Suprapubic skin (tissue), 4 donors: ENCODE results near the gene MCTP2. TPM values are rescaled to one million over a fixed set of nuclear protein-coding genes. Genes with fewer than 3 reads are reported as not detected.
"Not testable (repeated sequence)": the region's sequence is repeated elsewhere in the genome, so short reads cannot be mapped to it uniquely, and the experiment has no call there.

Experiments used
- DNase-seq, 2 donors: peaks; one replicate each; pipeline ENCODE4 v3.0.0-alpha.2; 2019; ENCODE audit warnings: low spot score in 2 of 2
- H3K27ac ChIP-seq: fragments of 200-600 bp; sonication (generic); one replicate; pipeline ENCODE4 v1.5.1; 2019
- H3K27me3 ChIP-seq: fragments of 200-600 bp; sonication (generic); one replicate; pipeline ENCODE4 v1.5.1; 2019
- H3K36me3 ChIP-seq: fragments of 200-600 bp; sonication (generic); one replicate; pipeline ENCODE4 v1.5.1; 2019
- H3K4me1 ChIP-seq: fragments of 200-600 bp; sonication (generic); one replicate; pipeline ENCODE4 v1.5.1; 2019
- H3K4me3 ChIP-seq: fragments of 200-600 bp; sonication (generic); one replicate; pipeline ENCODE4 v1.5.1; 2019; ENCODE audit warnings: mild to moderate bottlenecking
- H3K9me3 ChIP-seq: fragments of 200-600 bp; sonication (generic); one replicate; pipeline ENCODE4 v1.5.1; 2019
- CTCF ChIP-seq, 2 donors: fragments of 200-600 bp in 1 of 2; fragments of 450-650 bp in 1 of 2; sonication (generic) in 1 of 2; IDR thresholded peaks; one replicate each; pipeline ENCODE4 v1.5.1; 2016 to 2019; ENCODE audit warnings: antibody characterized with exemption in 2 of 2, mild to moderate bottlenecking in 1 of 2, moderate library complexity in 1 of 2
- EP300 ChIP-seq: sonication (generic); formaldehyde crosslinking; IDR thresholded peaks from one replicate; pipeline ENCODE4 v1.6.1; 2017; ENCODE audit warnings: antibody characterized with exemption
- POLR2A ChIP-seq, 2 donors: fragments of 450-650 bp; IDR thresholded peaks; one replicate each; pipeline ENCODE4 v1.6.1; 2017; ENCODE audit warnings: antibody characterized with exemption in 2 of 2, mild to moderate bottlenecking in 2 of 2, moderate library complexity in 2 of 2
- POLR2AphosphoS5 ChIP-seq, 3 donors: sonication (generic); formaldehyde crosslinking; IDR thresholded peaks; one replicate each; pipeline ENCODE4 v1.6.1; 2017; ENCODE audit warnings: antibody characterized with exemption in 3 of 3
- WGBS: methylation state at CpG from one replicate; pipeline ENCODE4 v1.1.5; 2018; 5-methylcytosine and 5-hydroxymethylcytosine counted together
- total RNA-seq, 4 donors: library from RNA; depleted of rRNA; stranded (reverse); fragments of >200 nt; gene quantifications; one replicate each; pipeline ENCODE4 v1.1.0, GENCODE V29; 2016

Gene MCTP2
- total RNA-seq, 4 donors from 2014 or later, result 17.2 to 41.8 (median 20.5) TPM

GRCh38 chr15:94478763-94479162 lies 247.4 kb downstream of the MCTP2 start:
- no peaks in the 10 kb centered on the region for H3K27me3 ChIP-seq
- no peak overlapping the region for H3K27ac ChIP-seq
- no peak for DNase-seq
- H3K36me3 ChIP-seq, result no peaks in the 10 kb centered on the region
- no peaks in the 10 kb centered on the region for H3K9me3 ChIP-seq
- no peak overlapping the region for H3K4me3 ChIP-seq
- 93% methylated on average over 8 of the region's 8 CpGs for WGBS
- TF ChIP-seq CTCF (IDR thresholded peaks at IDR 0.05) (no peak), POLR2A (IDR thresholded peaks at IDR 0.05) (no peak), POLR2AphosphoS5 (IDR thresholded peaks at IDR 0.05) (no peak), EP300 (no peak)
- no peaks in the 10 kb centered on the region for H3K4me1 ChIP-seq

- H3K36me3 ChIP-seq, result no peaks in the 10 kb centered on the region
- DNase-seq, result no peak
- TF ChIP-seq CTCF (IDR thresholded peaks at IDR 0.05), result no peak
- TF ChIP-seq POLR2A (IDR thresholded peaks at IDR 0.05), result no peak
- TF ChIP-seq EP300, result no peak
- no peak for TF ChIP-seq POLR2AphosphoS5 (IDR thresholded peaks at IDR 0.05)
- no peak overlapping the region for H3K4me3 ChIP-seq
- H3K27ac ChIP-seq, result no peak overlapping the region
- no peaks in the 10 kb centered on the region for H3K9me3 ChIP-seq
- WGBS, result 55% methylated on average over 4 of the region's 4 CpGs
- H3K27me3 ChIP-seq, result no peaks in the 10 kb centered on the region
- H3K4me1 ChIP-seq, result no peaks in the 10 kb centered on the region
Observed at GRCh38 chr15:94480289-94480834, 249.0 kb downstream of the MCTP2 start.

GRCh38 chr15:94485148-94485719 lies 253.9 kb downstream of the MCTP2 start:
- WGBS, result 100% methylated on average over 1 of the region's 3 CpGs

GRCh38 chr15:94487635-94488034 lies 256.3 kb downstream of the MCTP2 start:
- no peaks in the 10 kb centered on the region for H3K4me1 ChIP-seq
- no peak overlapping the region for H3K4me3 ChIP-seq
- H3K27me3 ChIP-seq, result no peaks in the 10 kb centered on the region
- no peaks in the 10 kb centered on the region for H3K9me3 ChIP-seq
- no peaks in the 10 kb centered on the region for H3K36me3 ChIP-seq
- TF ChIP-seq POLR2AphosphoS5 (IDR thresholded peaks at IDR 0.05) (no peak), EP300 (no peak), CTCF (IDR thresholded peaks at IDR 0.05) (no peak), POLR2A (IDR thresholded peaks at IDR 0.05) (no peak)
- 60% methylated on average over 1 of the region's 1 CpG for WGBS
- H3K27ac ChIP-seq, result no peak overlapping the region
- no peak for DNase-seq

More at GRCh38 chr15:94485148-94485719, 253.9 kb downstream of the MCTP2 start:
- Histone ChIP-seq H3K9me3 (no peaks in the 10 kb centered on the region), H3K36me3 (no peaks in the 10 kb centered on the region), H3K4me1 (no peaks in the 10 kb centered on the region), H3K27me3 (no peaks in the 10 kb centered on the region), H3K4me3 (no peak overlapping the region), H3K27ac (no peak overlapping the region)
- DNase-seq, result no peak
- TF ChIP-seq POLR2A (IDR thresholded peaks at IDR 0.05), result no peak
- no peak for TF ChIP-seq EP300
- no peak for TF ChIP-seq CTCF (IDR thresholded peaks at IDR 0.05)
- no peak for TF ChIP-seq POLR2AphosphoS5 (IDR thresholded peaks at IDR 0.05)

- H3K4me3 ChIP-seq, result no peak overlapping the region
- WGBS, result 56% methylated on average over 3 of the region's 3 CpGs
- H3K9me3 ChIP-seq, result no peaks in the 10 kb centered on the region
- no peaks in the 10 kb centered on the region for H3K27me3 ChIP-seq
- no peaks in the 10 kb centered on the region for H3K4me1 ChIP-seq
- no peak for TF ChIP-seq EP300
- no peak for TF ChIP-seq POLR2A (IDR thresholded peaks at IDR 0.05)
- no peak for TF ChIP-seq POLR2AphosphoS5 (IDR thresholded peaks at IDR 0.05)
- no peak for TF ChIP-seq CTCF (IDR thresholded peaks at IDR 0.05)
- H3K27ac ChIP-seq, result no peak overlapping the region
- H3K36me3 ChIP-seq, result no peaks in the 10 kb centered on the region
- no peak for DNase-seq
Observed at GRCh38 chr15:94493176-94493575, 261.8 kb downstream of the MCTP2 start.

GRCh38 chr15:94493586-94493985 lies 262.2 kb downstream of the MCTP2 start:
- DNase-seq, H3K9me3 ChIP-seq, H3K27me3 ChIP-seq, H3K4me1 ChIP-seq, H3K36me3 ChIP-seq, H3K27ac ChIP-seq, H3K4me3 ChIP-seq: not testable (repeated sequence)
- 61% methylated on average over 1 of the region's 1 CpG for WGBS
